Lower leg skin (tissue), 3 donors: ENCODE measurements around the gene E4F1.

Source experiments
- POLR2A ChIP-seq, 2 donors: fragments of 450-650 bp; IDR thresholded peaks; one replicate each; pipeline ENCODE4 v1.6.1; 2016 to 2017; ENCODE audit warnings: antibody characterized with exemption in 2 of 2, mild to moderate bottlenecking in 1 of 2, moderate library complexity in 1 of 2
- TF ChIP-seq, protein P1 (sequence below), 3 donors: fragments of 450-650 bp; IDR thresholded peaks; one replicate each; pipeline ENCODE4 v1.5.1; 2016; ENCODE audit warnings: antibody characterized with exemption in 3 of 3, mild to moderate bottlenecking in 3 of 3, moderate library complexity in 2 of 3

- TF ChIP-seq, protein P1, sequence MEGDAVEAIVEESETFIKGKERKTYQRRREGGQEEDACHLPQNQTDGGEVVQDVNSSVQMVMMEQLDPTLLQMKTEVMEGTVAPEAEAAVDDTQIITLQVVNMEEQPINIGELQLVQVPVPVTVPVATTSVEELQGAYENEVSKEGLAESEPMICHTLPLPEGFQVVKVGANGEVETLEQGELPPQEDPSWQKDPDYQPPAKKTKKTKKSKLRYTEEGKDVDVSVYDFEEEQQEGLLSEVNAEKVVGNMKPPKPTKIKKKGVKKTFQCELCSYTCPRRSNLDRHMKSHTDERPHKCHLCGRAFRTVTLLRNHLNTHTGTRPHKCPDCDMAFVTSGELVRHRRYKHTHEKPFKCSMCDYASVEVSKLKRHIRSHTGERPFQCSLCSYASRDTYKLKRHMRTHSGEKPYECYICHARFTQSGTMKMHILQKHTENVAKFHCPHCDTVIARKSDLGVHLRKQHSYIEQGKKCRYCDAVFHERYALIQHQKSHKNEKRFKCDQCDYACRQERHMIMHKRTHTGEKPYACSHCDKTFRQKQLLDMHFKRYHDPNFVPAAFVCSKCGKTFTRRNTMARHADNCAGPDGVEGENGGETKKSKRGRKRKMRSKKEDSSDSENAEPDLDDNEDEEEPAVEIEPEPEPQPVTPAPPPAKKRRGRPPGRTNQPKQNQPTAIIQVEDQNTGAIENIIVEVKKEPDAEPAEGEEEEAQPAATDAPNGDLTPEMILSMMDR (IDR thresholded peaks at IDR 0.05) = no peak
- TF ChIP-seq POLR2A (IDR thresholded peaks at IDR 0.05) = no peak
Measured at GRCh38 chr16:2195322-2196161, 27.8 kb upstream of the E4F1 start.
